ENCODE measurements around the gene PTTG1IP2.
A peak's percentile ranks its signal among the peaks of the same experiment; 100 is the strongest.
"Not testable (repeated sequence)": the region's sequence is repeated elsewhere in the genome, so short reads cannot be mapped to it uniquely, and the experiment has no call there.

Gene PTTG1IP2

DNA sequence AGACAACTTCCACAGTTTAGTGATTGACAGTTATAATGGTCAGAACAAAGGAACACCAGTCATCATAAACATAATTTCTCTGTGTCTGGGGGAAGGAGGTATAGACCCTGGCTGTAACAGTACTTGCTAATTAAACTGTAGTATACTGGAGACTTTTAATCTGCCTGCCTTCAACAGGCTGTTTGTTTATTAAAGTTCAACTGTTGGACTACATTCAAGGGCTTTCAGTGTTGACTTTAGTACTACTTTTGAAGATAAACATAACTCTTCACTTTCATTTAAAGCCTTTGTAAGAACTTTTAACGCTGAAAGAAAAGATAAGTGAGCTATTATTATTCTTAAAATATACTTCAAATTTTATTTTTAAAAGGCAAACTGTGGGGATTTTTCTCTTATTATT lies 15.5 kb upstream of the PTTG1IP2 start:
- TF ChIP-seq CTCF (IDR thresholded peaks at IDR 0.05; ENCODE audit: insufficient read depth, low read length, poor library complexity, severe bottlenecking) = no peak
- no peak for DNase-seq (ENCODE audit: extremely low read depth, insufficient read length)
- Histone ChIP-seq H3K36me3 (ENCODE audit: control insufficient read depth, insufficient read depth, low read length) (no peaks in the 10 kb centered on the region), H3K4me3 (replicated peaks; ENCODE audit: low read depth, low read length) (no peak overlapping the region), H3K27me3 (replicated peaks; ENCODE audit: control insufficient read depth, insufficient read depth, low read length) (no peaks in the 10 kb centered on the region)

GRCh38 chr7:90455163-90456030 lies 14.0 kb upstream of the PTTG1IP2 start:
- DNase-seq (ENCODE audit: extremely low read depth, insufficient read length) = peak; percentile 7
- no peak overlapping the region for H3K4me3 ChIP-seq (replicated peaks; ENCODE audit: low read depth, low read length)

DNA sequence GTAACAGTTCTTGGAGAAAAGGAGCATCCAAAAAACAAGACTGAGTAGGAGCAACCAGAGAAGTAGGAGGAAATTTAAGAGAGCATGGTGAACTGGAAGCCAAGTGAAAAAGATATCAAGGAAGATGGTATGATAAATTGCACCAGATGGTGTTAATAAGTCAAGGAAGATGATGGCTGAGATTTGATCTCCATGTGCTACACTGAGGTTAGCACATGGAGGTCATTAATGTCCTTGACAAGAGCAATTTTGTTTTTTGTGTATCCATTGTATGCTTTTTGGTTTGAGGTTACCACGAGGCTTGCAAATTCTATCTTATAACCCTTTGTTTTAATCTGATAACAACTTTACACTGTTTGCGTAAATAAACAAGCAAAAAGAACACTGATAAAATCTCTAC lies 11.3 kb upstream of the PTTG1IP2 start:
- DNase-seq (ENCODE audit: extremely low read depth, insufficient read length) = no peak
- no peak for TF ChIP-seq CTCF (IDR thresholded peaks at IDR 0.05; ENCODE audit: insufficient read depth, low read length, poor library complexity, severe bottlenecking)
- no peaks in the 10 kb centered on the region for H3K27me3 ChIP-seq (replicated peaks; ENCODE audit: control insufficient read depth, insufficient read depth, low read length)
- H3K4me3 ChIP-seq (replicated peaks; ENCODE audit: low read depth, low read length) = no peak overlapping the region
- H3K36me3 ChIP-seq (ENCODE audit: control insufficient read depth, insufficient read depth, low read length) = no peaks in the 10 kb centered on the region

More at GRCh38 chr7:90455163-90456030, 14.0 kb upstream of the PTTG1IP2 start:
- no peaks in the 10 kb centered on the region for H3K36me3 ChIP-seq (ENCODE audit: control insufficient read depth, insufficient read depth, low read length)
- TF ChIP-seq CTCF (IDR thresholded peaks at IDR 0.05; ENCODE audit: insufficient read depth, low read length, poor library complexity, severe bottlenecking) = peak; percentile 64
- H3K27me3 ChIP-seq (replicated peaks; ENCODE audit: control insufficient read depth, insufficient read depth, low read length) = no peaks in the 10 kb centered on the region

DNA sequence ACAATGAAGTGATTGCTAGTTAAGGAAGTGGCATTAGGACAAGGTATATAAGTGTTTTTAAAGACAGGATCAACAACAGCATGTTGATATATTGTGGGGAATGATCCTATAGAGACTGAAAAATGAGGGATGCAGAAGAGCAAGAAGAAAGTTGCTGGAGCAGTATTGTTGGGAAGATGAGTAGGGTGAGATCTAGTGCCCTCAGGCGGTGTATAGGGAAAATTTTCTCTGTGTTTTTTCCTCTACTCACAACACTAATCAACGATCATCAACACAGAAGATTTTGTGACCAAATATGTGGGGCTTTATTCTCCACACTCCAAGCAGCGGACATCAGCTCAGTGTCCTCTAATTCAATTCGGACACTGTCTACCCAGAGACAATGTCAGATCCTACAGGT lies 9.6 kb upstream of the PTTG1IP2 start:
- DNase-seq (ENCODE audit: extremely low read depth, insufficient read length) = no peak
- Histone ChIP-seq H3K4me3 (replicated peaks; ENCODE audit: low read depth, low read length) (no peak overlapping the region), H3K27me3 (replicated peaks; ENCODE audit: control insufficient read depth, insufficient read depth, low read length) (no peaks in the 10 kb centered on the region), H3K36me3 (ENCODE audit: control insufficient read depth, insufficient read depth, low read length) (no peaks in the 10 kb centered on the region)
- TF ChIP-seq CTCF (IDR thresholded peaks at IDR 0.05; ENCODE audit: insufficient read depth, low read length, poor library complexity, severe bottlenecking) = peak; percentile 23

- Histone ChIP-seq H3K36me3 (ENCODE audit: control insufficient read depth, insufficient read depth, low read length) (no peaks in the 10 kb centered on the region), H3K27me3 (replicated peaks; ENCODE audit: control insufficient read depth, insufficient read depth, low read length) (no peaks in the 10 kb centered on the region), H3K4me3 (replicated peaks; ENCODE audit: low read depth, low read length) (no peak overlapping the region)
- DNase-seq (ENCODE audit: extremely low read depth, insufficient read length) = no peak
- no peak for TF ChIP-seq CTCF (IDR thresholded peaks at IDR 0.05; ENCODE audit: insufficient read depth, low read length, poor library complexity, severe bottlenecking)
Measured at GRCh38 chr7:90461219-90461618, 8.2 kb upstream of the PTTG1IP2 start.

GRCh38 chr7:90463151-90463628 lies 6.2 kb upstream of the PTTG1IP2 start:
- not testable (repeated sequence) for H3K36me3 ChIP-seq (ENCODE audit: control insufficient read depth, insufficient read depth, low read length); DNase-seq (ENCODE audit: extremely low read depth, insufficient read length); H3K4me3 ChIP-seq (replicated peaks; ENCODE audit: low read depth, low read length); H3K27me3 ChIP-seq (replicated peaks; ENCODE audit: control insufficient read depth, insufficient read depth, low read length)

Data from GM06990 (cell line).